HG02798 (cell line): ENCODE measurements around the gene CASD1.

ENCODE experiments used
- ATAC-seq: cut with Tn5 transposase; IDR thresholded peaks from one replicate; pipeline ENCODE4 v1.9.1; 2021; ENCODE audit warnings: mild to moderate bottlenecking; ENCODE audit not compliant: unreplicated experiment, poor library complexity

The CASD1 gene

DNA sequence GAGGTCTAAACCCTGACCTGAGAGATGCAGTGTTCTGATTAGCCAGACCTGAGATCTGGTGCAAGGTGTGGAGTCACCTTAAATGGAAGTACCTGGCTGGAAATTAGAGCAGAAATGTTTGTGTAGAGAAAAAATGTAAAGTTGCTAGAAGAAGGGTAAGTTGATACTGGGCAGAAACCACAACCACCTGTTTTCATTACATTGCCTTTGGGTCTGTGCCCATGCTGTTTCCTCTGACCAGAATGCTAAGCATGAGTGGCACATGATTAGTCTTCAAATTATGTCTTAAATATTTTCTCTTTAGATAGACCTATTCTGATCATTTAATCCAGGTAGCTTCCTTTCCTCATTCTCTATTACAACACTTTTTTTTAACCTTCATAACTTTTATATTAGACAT is 69.0 kb downstream of the CASD1 start:
- no peak for ATAC-seq

GRCh38 chr7:94579470-94579869 is 69.9 kb downstream of the CASD1 start:
- ATAC-seq: no peak

GRCh38 chr7:94580601-94581000 is 71.0 kb downstream of the CASD1 start:
- ATAC-seq: no peak

DNA sequence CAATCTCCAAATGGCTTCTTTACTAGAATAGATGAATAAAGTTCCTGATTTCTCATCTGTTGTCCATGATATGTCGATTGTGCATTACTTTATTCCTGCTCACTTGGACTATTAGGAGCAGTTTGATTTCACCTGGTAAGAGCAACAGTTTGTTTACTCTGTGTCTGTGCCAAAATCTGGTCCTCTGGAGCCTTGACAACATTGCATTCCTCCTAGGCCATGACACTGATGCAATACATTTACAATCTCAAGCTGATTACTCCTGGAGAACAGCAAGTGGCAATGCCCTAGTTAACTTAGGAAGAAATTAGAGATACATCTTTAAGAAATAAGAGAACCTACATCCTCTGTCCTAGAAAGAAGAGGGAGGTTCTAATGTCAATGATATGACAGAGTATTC is 74.5 kb downstream of the CASD1 start:
- no peak for ATAC-seq

- ATAC-seq: no peak
Observed at GRCh38 chr7:94588075-94588474, 78.5 kb downstream of the CASD1 start.

GRCh38 chr7:94590526-94591162 is 81.0 kb downstream of the CASD1 start:
- no peak for ATAC-seq

- peak; percentile 64 for ATAC-seq
Observed at GRCh38 chr7:94591176-94591575, 81.6 kb downstream of the CASD1 start.

DNA sequence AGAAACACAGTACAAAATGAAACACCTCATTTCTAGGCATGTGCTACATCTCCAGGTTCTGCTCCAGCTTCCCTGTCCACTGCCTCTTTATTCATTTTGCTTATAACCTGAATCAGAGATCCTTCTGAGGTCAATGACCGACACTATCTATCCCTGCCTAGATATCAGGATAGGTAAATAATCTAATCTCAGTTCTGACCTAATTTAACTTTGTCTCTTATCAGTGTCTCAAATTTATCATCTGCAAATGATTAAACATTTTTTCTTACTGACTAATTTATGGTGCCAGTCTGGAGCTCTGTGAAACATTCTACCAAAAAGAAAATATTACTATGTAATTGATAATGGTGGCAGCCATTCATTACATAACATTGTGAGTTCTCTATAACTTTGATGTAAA is 85.3 kb downstream of the CASD1 start:
- ATAC-seq: no peak

GRCh38 chr7:94595717-94596116 is 86.1 kb downstream of the CASD1 start:
- no peak for ATAC-seq

DNA sequence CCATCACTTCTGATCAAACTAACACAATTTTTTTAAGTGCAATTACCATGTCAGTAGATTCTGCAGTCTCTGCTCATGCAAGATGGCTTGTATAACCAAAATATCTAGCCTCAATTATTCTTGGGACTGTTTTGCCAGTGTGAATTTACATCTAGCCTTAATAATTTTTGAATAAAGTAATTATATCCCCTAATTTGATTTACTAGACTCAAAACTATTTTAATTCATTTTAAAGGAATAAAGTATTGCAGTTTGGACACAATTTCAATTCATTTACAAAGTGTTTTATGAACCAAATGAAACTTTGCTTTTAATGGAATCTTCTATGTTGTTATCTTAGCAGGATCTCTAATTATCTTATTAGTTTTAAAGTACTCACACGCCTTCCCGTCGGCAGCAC is 90.7 kb downstream of the CASD1 start:
- ATAC-seq: no peak

DNA sequence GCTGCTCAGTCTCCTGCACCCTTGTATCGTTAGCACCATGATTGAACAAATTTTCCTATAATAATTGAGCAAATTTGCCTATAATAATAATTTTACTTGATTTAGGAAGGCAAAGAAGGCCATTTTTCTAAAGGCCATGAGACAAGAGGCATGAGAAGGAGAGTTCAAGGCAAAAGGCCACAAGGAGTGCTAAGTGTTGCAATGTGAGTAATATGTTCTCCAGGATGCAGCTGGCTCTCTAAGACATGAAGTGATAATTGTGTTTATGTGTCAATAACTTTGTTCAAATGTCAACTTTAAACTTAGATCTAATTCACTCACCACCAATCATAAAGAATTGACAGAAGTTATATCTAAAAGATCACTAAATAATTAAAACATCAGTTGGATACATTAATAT is 92.6 kb downstream of the CASD1 start:
- ATAC-seq: no peak

DNA sequence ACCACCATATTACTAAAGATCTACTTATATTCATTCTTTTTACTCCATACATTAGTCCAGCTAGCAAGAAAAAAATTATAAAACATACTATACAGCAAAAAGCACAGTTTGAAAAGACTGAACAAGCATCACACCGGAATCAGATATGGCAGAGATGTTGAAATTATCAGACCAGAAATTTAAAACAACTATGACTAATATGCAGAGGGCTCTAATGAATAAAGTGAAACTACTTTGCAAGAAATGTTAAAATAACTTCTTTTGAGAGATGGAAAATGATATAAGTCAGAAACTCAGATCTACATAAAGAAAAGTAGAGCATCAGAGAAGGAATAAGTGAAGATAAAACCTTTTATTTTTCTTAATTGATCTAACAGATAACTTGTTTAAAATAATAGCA is 95.4 kb downstream of the CASD1 start:
- ATAC-seq: no peak
